Measurements from ENCODE around the gene SPACA4. TPM values are rescaled to one million over a fixed set of nuclear protein-coding genes. Genes with fewer than 3 reads are reported as not detected.
A peak's percentile ranks its signal among the peaks of the same experiment; 100 is the strongest.

The SPACA4 gene
- polyA plus RNA-seq, 2 of the 4 experiments (the other 2 are of a cell fraction) = 0.08 to 0.12 TPM

GRCh38 chr19:48614436-48615230 is 8.1 kb downstream of the SPACA4 start, which contains the start of gene FAM83E (continued):
- peak; percentile 84 for TF ChIP-seq HMGXB4 (CRISPR knock-in tag; IDR thresholded peaks at IDR 0.05; ENCODE audit: borderline replicate concordance)
- TF ChIP-seq GATA3 (IDR thresholded peaks at IDR 0.05; ENCODE audit: borderline replicate concordance) = peak; percentile 39; the same call in 1 of the 2 replicates
- peak in 1 of 2 experiments; percentile 3; a peak in 1 of 4 replicates for TF ChIP-seq CEBPB (IDR thresholded peaks at IDR 0.05)
- TF ChIP-seq HES2 (IDR thresholded peaks at IDR 0.05) = no peak
- TF ChIP-seq TFCP2L1 (CRISPR knock-in tag; IDR thresholded peaks at IDR 0.05) = peak; percentile 98
- TF ChIP-seq ZSCAN20 (CRISPR knock-in tag; IDR thresholded peaks at IDR 0.05) = no peak
- no peak for TF ChIP-seq EP300 (IDR thresholded peaks at IDR 0.05)
- TF ChIP-seq RFX5 (IDR thresholded peaks at IDR 0.05) = no peak
- TF ChIP-seq ATOH8 (CRISPR knock-in tag; IDR thresholded peaks at IDR 0.05; ENCODE audit: low read depth) = peak; percentile 72; the same call in 1 of the 2 replicates
- no peak for TF ChIP-seq BHLHE40 (IDR thresholded peaks at IDR 0.05; ENCODE audit: low read depth, low read length)
- TF ChIP-seq FOSL2 (IDR thresholded peaks at IDR 0.05) = no peak
- 0 out of 2 replicates have a peak, but pooled peaks have one; percentile 6 for TF ChIP-seq FOSL2 (CRISPR knock-in tag; IDR thresholded peaks at IDR 0.05)
- peak; percentile 92 for TF ChIP-seq EHF (CRISPR knock-in tag; IDR thresholded peaks at IDR 0.05)

GRCh38 chr19:48615231-48616040 is 8.9 kb downstream of the SPACA4 start:
- peaks cover 43% of the 10 kb centered on the region for H3K4me1 ChIP-seq
- ChIA-PET CTCF (interaction anchor here (1.1 to 18.9 kb wide), 7 partner anchors 9 to 344 kb away, joined by 3 to 396 read pairs (median 5); partner anchors contain the start of gene KDELR1), POLR2A (interaction anchor here (0.6 to 0.8 kb wide), 2 partner anchors 122 to 220 kb away, joined by 3 read pairs; no protein-coding TSS in a partner anchor)
- WGBS (ENCODE audit: missing lambda C conversion rate) = 73% methylated on average over 19 of the region's 19 CpGs
- TF ChIP-seq MAX (IDR thresholded peaks at IDR 0.05) (no peak), MAFK (IDR thresholded peaks at IDR 0.05; ENCODE audit: partially characterized antibody) (peak; percentile 83)
- H3K4me3 ChIP-seq = no peak overlapping the region
- no peak for FAIRE-seq
- H3K9me3 ChIP-seq = no peaks in the 10 kb centered on the region
- H3K27ac ChIP-seq = peak overlapping the region in 1 of 2 experiments; percentile 90; a peak in 3 of 6 replicates
- H3K4me2 ChIP-seq = peak overlapping the region; percentile 92
- no peak for DNase-seq (ENCODE audit: low read depth in 1 of 2, low spot score in 1 of 2)
- ATAC-seq = no peak

GRCh38 chr19:48616041-48616436 is 9.5 kb downstream of the SPACA4 start:
- peak overlapping the region; percentile 92 for H3K4me2 ChIP-seq
- no peak for DNase-seq (ENCODE audit: low read depth in 1 of 2, low spot score in 1 of 2)
- peaks cover 44% of the 10 kb centered on the region for H3K4me1 ChIP-seq
- TF ChIP-seq TFCP2L1 (CRISPR knock-in tag; IDR thresholded peaks at IDR 0.05) (0 out of 2 replicates have a peak, but pooled peaks have one; percentile 50), ATOH8 (CRISPR knock-in tag; IDR thresholded peaks at IDR 0.05; ENCODE audit: low read depth) (no peak)
- no peak for ATAC-seq
- FAIRE-seq = no peak
- no peak overlapping the region for H3K4me3 ChIP-seq
- no peaks in the 10 kb centered on the region for H3K9me3 ChIP-seq
- WGBS (ENCODE audit: missing lambda C conversion rate) = 76% methylated on average over 10 of the region's 16 CpGs
- ChIA-PET CTCF (interaction anchor here (0.7 to 18.9 kb wide), 9 partner anchors 7 to 349 kb away, joined by 3 to 396 read pairs (median 6); partner anchors contain the start of gene SPACA4), POLR2A (interaction anchor here (0.6 to 3.6 kb wide), 4 partner anchors 7 to 123 kb away, joined by 3 to 70 read pairs (median 4); no protein-coding TSS in a partner anchor)
- H3K27ac ChIP-seq = peak overlapping the region in 1 of 2 experiments; percentile 90; a peak in 3 of 6 replicates

Data from A549 (cell line).